ENCODE measurements around the gene CCDC134.
A peak's percentile ranks its signal among the peaks of the same experiment; 100 is the strongest.

Gene CCDC134

GRCh38 chr22:41777749-41778425, 22.6 kb upstream of the CCDC134 start:
- H3K27me3 Mint-ChIP-seq (ENCODE audit: low read depth): no peaks in the 10 kb centered on the region
- no peak overlapping the region for H3K4me3 Mint-ChIP-seq
- H3K9me3 Mint-ChIP-seq: no peaks in the 10 kb centered on the region
- no peak overlapping the region for H3K27ac Mint-ChIP-seq
- peaks cover 28% of the 10 kb centered on the region for H3K4me1 Mint-ChIP-seq (ENCODE audit: low read depth)
- H3K36me3 Mint-ChIP-seq (ENCODE audit: low read depth): peaks cover 1% of the 10 kb centered on the region

GRCh38 chr22:41779929-41780505, 20.5 kb upstream of the CCDC134 start:
- Mint-ChIP-seq H3K4me1 (ENCODE audit: low read depth) (peaks cover 37% of the 10 kb centered on the region), H3K9me3 (no peaks in the 10 kb centered on the region), H3K4me3 (peak overlapping the region; percentile 78)

DNA sequence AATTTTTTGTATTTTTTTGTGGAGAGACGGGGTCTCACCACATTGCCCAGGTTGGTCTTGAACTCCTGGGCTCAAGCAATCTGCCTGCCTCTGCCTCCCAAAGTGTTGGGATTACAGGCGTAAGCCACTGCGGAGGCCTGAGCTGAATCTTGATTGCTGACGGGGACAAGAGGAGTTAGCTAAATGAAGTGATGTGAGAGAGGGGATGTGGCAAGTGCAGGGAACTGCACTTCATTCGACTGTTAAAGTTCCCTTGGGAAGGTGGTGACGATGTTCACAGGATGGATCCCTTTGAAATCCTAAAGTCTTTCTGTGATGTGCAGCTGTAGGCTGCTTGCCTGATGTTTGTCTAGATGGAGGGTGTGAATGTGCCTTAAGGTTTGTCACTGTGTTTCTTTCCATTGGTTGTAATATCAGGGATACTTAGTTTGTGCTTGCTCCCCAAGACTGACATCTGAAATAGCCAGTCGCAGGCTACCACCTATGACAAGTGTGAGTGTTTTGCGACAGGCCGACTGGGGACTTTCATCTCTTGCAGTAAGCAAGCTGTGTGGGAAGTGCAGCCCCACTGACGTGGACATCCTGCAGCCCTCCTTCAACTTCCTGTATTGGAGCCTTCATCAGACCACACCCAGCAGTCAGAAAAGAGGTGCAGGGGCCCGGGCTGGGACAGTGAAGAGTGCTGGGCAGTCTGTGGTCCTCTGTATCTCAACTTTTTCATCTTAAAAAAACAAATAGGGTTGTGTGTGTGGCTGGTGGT, 19.6 kb upstream of the CCDC134 start:
- H3K27me3 Mint-ChIP-seq (ENCODE audit: low read depth): no peaks in the 10 kb centered on the region
- H3K27ac Mint-ChIP-seq: peak overlapping the region; percentile 98
- H3K36me3 Mint-ChIP-seq (ENCODE audit: low read depth): peaks cover 7% of the 10 kb centered on the region
- no peaks in the 10 kb centered on the region for H3K9me3 Mint-ChIP-seq
- peak overlapping the region; percentile 82 for H3K4me3 Mint-ChIP-seq
- peaks cover 37% of the 10 kb centered on the region for H3K4me1 Mint-ChIP-seq (ENCODE audit: low read depth)

More at GRCh38 chr22:41779929-41780505, 20.5 kb upstream of the CCDC134 start:
- Mint-ChIP-seq H3K27me3 (ENCODE audit: low read depth) (no peaks in the 10 kb centered on the region), H3K36me3 (ENCODE audit: low read depth) (peaks cover 7% of the 10 kb centered on the region), H3K27ac (peak overlapping the region; percentile 98)

- H3K27ac Mint-ChIP-seq: peak overlapping the region; percentile 98
- peaks cover 39% of the 10 kb centered on the region for H3K4me1 Mint-ChIP-seq (ENCODE audit: low read depth)
Measured at GRCh38 chr22:41781507-41781906, 19.0 kb upstream of the CCDC134 start.

DNA sequence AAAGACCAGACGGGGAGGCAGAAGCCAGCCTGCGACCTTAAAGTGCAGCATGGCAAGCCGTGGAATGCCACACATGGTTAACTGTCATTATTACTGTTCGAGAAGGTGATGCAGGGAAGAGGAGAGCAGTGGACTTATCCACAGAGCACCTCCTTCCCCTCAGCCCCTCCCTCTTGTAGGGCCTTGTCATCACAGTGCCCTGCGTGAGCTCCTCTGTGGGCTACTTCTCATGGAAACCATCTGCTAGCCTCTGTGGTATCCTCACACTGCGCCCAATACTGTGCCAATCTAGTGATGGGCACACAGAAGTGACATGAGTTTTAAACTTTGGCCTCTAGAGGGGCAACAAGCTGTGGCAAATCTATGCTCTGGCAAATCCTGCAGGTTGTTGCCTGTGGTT, 18.2 kb upstream of the CCDC134 start:
- Mint-ChIP-seq H3K27me3 (ENCODE audit: low read depth) (no peaks in the 10 kb centered on the region), H3K4me3 (peak overlapping the region; percentile 82), H3K27ac (peak overlapping the region; percentile 98), H3K36me3 (ENCODE audit: low read depth) (peaks cover 15% of the 10 kb centered on the region), H3K4me1 (ENCODE audit: low read depth) (peaks cover 45% of the 10 kb centered on the region), H3K9me3 (no peaks in the 10 kb centered on the region)

More at GRCh38 chr22:41781507-41781906, 19.0 kb upstream of the CCDC134 start:
- Mint-ChIP-seq H3K9me3 (no peaks in the 10 kb centered on the region), H3K27me3 (ENCODE audit: low read depth) (no peaks in the 10 kb centered on the region), H3K36me3 (ENCODE audit: low read depth) (peaks cover 9% of the 10 kb centered on the region), H3K4me3 (peak overlapping the region; percentile 82)

GRCh38 chr22:41782751-41783150, 17.7 kb upstream of the CCDC134 start:
- peaks cover 15% of the 10 kb centered on the region for H3K36me3 Mint-ChIP-seq (ENCODE audit: low read depth)
- H3K9me3 Mint-ChIP-seq: no peaks in the 10 kb centered on the region
- H3K27me3 Mint-ChIP-seq (ENCODE audit: low read depth): no peaks in the 10 kb centered on the region
- H3K4me1 Mint-ChIP-seq (ENCODE audit: low read depth): peaks cover 45% of the 10 kb centered on the region
- peak overlapping the region; percentile 82 for H3K4me3 Mint-ChIP-seq
- H3K27ac Mint-ChIP-seq: peak overlapping the region; percentile 98

- Mint-ChIP-seq H3K27me3 (ENCODE audit: low read depth) (no peaks in the 10 kb centered on the region), H3K4me3 (no peak overlapping the region), H3K27ac (no peak overlapping the region), H3K4me1 (ENCODE audit: low read depth) (peaks cover 24% of the 10 kb centered on the region), H3K36me3 (ENCODE audit: low read depth) (peaks cover 39% of the 10 kb centered on the region), H3K9me3 (no peaks in the 10 kb centered on the region)
Measured at GRCh38 chr22:41787331-41787730, 13.1 kb upstream of the CCDC134 start.

- Mint-ChIP-seq H3K27ac (no peak overlapping the region), H3K27me3 (ENCODE audit: low read depth) (no peaks in the 10 kb centered on the region), H3K9me3 (no peaks in the 10 kb centered on the region), H3K4me1 (ENCODE audit: low read depth) (peaks cover 4% of the 10 kb centered on the region), H3K4me3 (no peak overlapping the region), H3K36me3 (ENCODE audit: low read depth) (peaks cover 46% of the 10 kb centered on the region)
Measured at GRCh38 chr22:41793871-41794270, 6.6 kb upstream of the CCDC134 start.

- H3K4me3 Mint-ChIP-seq: peak overlapping the region; percentile 99
- peaks cover 25% of the 10 kb centered on the region for H3K36me3 Mint-ChIP-seq (ENCODE audit: low read depth)
- no peaks in the 10 kb centered on the region for H3K9me3 Mint-ChIP-seq
- H3K4me1 Mint-ChIP-seq (ENCODE audit: low read depth): peaks cover 26% of the 10 kb centered on the region
- H3K27ac Mint-ChIP-seq: no peak overlapping the region
- no peaks in the 10 kb centered on the region for H3K27me3 Mint-ChIP-seq (ENCODE audit: low read depth)
Measured at GRCh38 chr22:41798736-41799135, 1.7 kb upstream of the CCDC134 start.

- Mint-ChIP-seq H3K4me3 (peak overlapping the region; percentile 99), H3K27ac (peak overlapping the region; percentile 97), H3K9me3 (no peaks in the 10 kb centered on the region), H3K4me1 (ENCODE audit: low read depth) (peaks cover 33% of the 10 kb centered on the region), H3K36me3 (ENCODE audit: low read depth) (peaks cover 21% of the 10 kb centered on the region), H3K27me3 (ENCODE audit: low read depth) (no peaks in the 10 kb centered on the region)
Measured at GRCh38 chr22:41799486-41800347, 762 bp upstream of the CCDC134 start.

GRCh38 chr22:41801147-41801819, 804 bp downstream of the CCDC134 start:
- peaks cover 39% of the 10 kb centered on the region for H3K4me1 Mint-ChIP-seq (ENCODE audit: low read depth)
- H3K27me3 Mint-ChIP-seq (ENCODE audit: low read depth): no peaks in the 10 kb centered on the region
- H3K4me3 Mint-ChIP-seq: peak overlapping the region; percentile 99
- H3K27ac Mint-ChIP-seq: peak overlapping the region; percentile 97
- peaks cover 12% of the 10 kb centered on the region for H3K36me3 Mint-ChIP-seq (ENCODE audit: low read depth)
- no peaks in the 10 kb centered on the region for H3K9me3 Mint-ChIP-seq

- no peaks in the 10 kb centered on the region for H3K9me3 Mint-ChIP-seq
- no peaks in the 10 kb centered on the region for H3K27me3 Mint-ChIP-seq (ENCODE audit: low read depth)
- peak overlapping the region; percentile 99 for H3K4me3 Mint-ChIP-seq
- peak overlapping the region; percentile 66 for H3K27ac Mint-ChIP-seq
- peaks cover 12% of the 10 kb centered on the region for H3K36me3 Mint-ChIP-seq (ENCODE audit: low read depth)
- H3K4me1 Mint-ChIP-seq (ENCODE audit: low read depth): peaks cover 39% of the 10 kb centered on the region
Measured at GRCh38 chr22:41801886-41802285, 1.4 kb downstream of the CCDC134 start.

DNA sequence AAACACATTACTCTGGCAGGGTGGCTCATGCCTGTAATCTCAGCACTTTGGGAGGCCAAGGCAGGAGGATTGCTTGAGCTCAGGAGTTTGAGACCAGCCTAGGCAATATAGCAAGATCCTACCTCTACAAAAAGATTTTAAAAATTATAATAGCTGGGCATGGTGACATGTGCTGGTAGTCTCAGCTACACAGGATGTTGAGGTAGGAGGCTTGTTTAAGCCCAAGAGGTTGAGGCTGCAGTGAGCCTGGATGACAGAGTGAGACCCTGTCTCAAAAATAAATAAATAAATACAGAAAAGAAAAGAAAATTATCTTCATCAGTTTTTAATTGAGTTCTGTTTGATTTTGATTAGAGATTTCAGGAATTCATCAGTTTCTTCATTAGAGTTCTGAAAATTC, 5.2 kb downstream of the CCDC134 start:
- Mint-ChIP-seq H3K27me3 (ENCODE audit: low read depth) (no peaks in the 10 kb centered on the region), H3K36me3 (ENCODE audit: low read depth) (peaks cover 22% of the 10 kb centered on the region), H3K9me3 (no peaks in the 10 kb centered on the region), H3K27ac (no peak overlapping the region), H3K4me1 (ENCODE audit: low read depth) (peaks cover 28% of the 10 kb centered on the region), H3K4me3 (no peak overlapping the region)

- H3K9me3 Mint-ChIP-seq: no peaks in the 10 kb centered on the region
- peaks cover 13% of the 10 kb centered on the region for H3K4me1 Mint-ChIP-seq (ENCODE audit: low read depth)
- no peak overlapping the region for H3K4me3 Mint-ChIP-seq
- no peak overlapping the region for H3K27ac Mint-ChIP-seq
- H3K36me3 Mint-ChIP-seq (ENCODE audit: low read depth): peaks cover 24% of the 10 kb centered on the region
- no peaks in the 10 kb centered on the region for H3K27me3 Mint-ChIP-seq (ENCODE audit: low read depth)
Measured at GRCh38 chr22:41808400-41808799, 7.9 kb downstream of the CCDC134 start.
